K562 (cell line): ENCODE measurements around the gene PDCD10. TPM values are rescaled to one million over a fixed set of nuclear protein-coding genes. Genes with fewer than 3 reads are reported as not detected.

Experiments
- CHCHD3 ChIP-seq: fragments of 250-450 bp; sonication (Bioruptor Pico); IDR thresholded peaks from 2 replicates; pipeline ENCODE4 v2.1.2; 2022; ENCODE audit warnings: mild to moderate bottlenecking
- EGR1 ChIP-seq: fragments of 450-650 bp; conservative IDR thresholded peaks from 2 replicates; pipeline ENCODE4 v1.6.1; 2017; ENCODE audit warnings: mild to moderate bottlenecking
- FOXJ2 ChIP-seq: fragments of 200-800 bp; sonication (Bioruptor generic); IDR thresholded peaks from 2 replicates; pipeline ENCODE4 v1.6.1; 2016; ENCODE audit warnings: missing genetic modification characterization, missing compliant biosample characterization
- MGA ChIP-seq: fragments of 450-650 bp; IDR thresholded peaks from 2 replicates; pipeline ENCODE4 v1.6.1; 2016; ENCODE audit warnings: mild to moderate bottlenecking, moderate library complexity
- MYC ChIP-seq, 2 experiments: fragments of 250-450 bp in 1 of 2; sonication (Bioruptor Pico) in 1 of 2; IDR thresholded peaks; 2 replicates each; pipeline versions ENCODE4 v1.5.1 to v1.6.1; 2012 to 2021; ENCODE audit warnings: low read depth in 2 of 2, borderline replicate concordance in 1 of 2, improper control_type of control experiment in 1 of 2, low read length in 1 of 2, mild to moderate bottlenecking in 1 of 2, moderate library complexity in 1 of 2
- PTTG1 ChIP-seq: fragments of 450-650 bp; IDR thresholded peaks from 2 replicates; pipeline ENCODE4 v1.6.1; 2016; ENCODE audit warnings: low read depth, mild to moderate bottlenecking, missing genetic modification characterization, missing compliant biosample characterization
- ZBTB5 ChIP-seq: fragments of 450-650 bp; IDR thresholded peaks from 2 replicates; pipeline ENCODE4 v1.6.1; 2017; ENCODE audit warnings: antibody characterized with exemption
- ZBTB9 ChIP-seq: fragments of 450-650 bp; formaldehyde crosslinking; IDR thresholded peaks from 2 replicates; pipeline ENCODE4 v1.4.0; 2020; ENCODE audit warnings: mild to moderate bottlenecking, moderate library complexity
- polyA plus RNA-seq, 8 experiments: library from polyadenylated mRNA; depleted of rRNA in 4 of 8; stranded (reverse) in 5 of 8; unstranded in 3 of 8; fragments of >200 nt; fragmentation: Nextera tagmentation in 2 of 8; fragmentation: Illumina TruSeq in 1 of 8; extraction: Ambion mirVana in 2 of 8; extraction: Trizol in 1 of 8; gene quantifications; 2 replicates each; pipeline versions ENCODE4 v1.2.1 to v1.2.3, GENCODE V29; 2011 to 2014; ENCODE audit warnings: inconsistent platforms in 1 of 8, missing spikeins in 1 of 8
- total RNA-seq, 7 experiments: library from RNA; depleted of rRNA in 6 of 7; stranded (reverse); fragments of >200 nt in 6 of 7; fragmentation: Illumina TruSeq in 2 of 7; extraction: Trizol in 2 of 7; gene quantifications; 2 replicates each; pipeline versions ENCODE4 v1.2.1 to v1.2.3, GENCODE V29; 2011 to 2021; ENCODE audit warnings: low replicate concordance in 1 of 7
- TF ChIP-seq, protein P1 (sequence below): sonication (generic); formaldehyde crosslinking; IDR thresholded peaks from 2 replicates; pipeline ENCODE4 v1.8.1; 2023; ENCODE audit warnings: mild to moderate bottlenecking, missing genetic modification reagents

Gene PDCD10
- total and polyA plus RNA-seq, 9 of the 15 experiments (the other 6 are each of a cell fraction or from before 2014, with no cell fraction given), result 121 to 476 (median 232) TPM

- TF ChIP-seq MGA (no peak), CHCHD3 (no peak), EGR1 (peak; percentile 96), ZBTB9 (CRISPR knock-in tag) (no peak; the same call in 1 of the 2 replicates), MYC (IDR thresholded peaks at IDR 0.05; ENCODE audit: low read depth, low read length) (peak; percentile 48), MYC (CRISPR knock-in tag; IDR thresholded peaks at IDR 0.05; ENCODE audit: borderline replicate concordance, low read depth) (no peak), ZBTB5 (peak; percentile 99), FOXJ2 (no peak), PTTG1 (tag) (no peak)
- TF ChIP-seq, protein P1, sequence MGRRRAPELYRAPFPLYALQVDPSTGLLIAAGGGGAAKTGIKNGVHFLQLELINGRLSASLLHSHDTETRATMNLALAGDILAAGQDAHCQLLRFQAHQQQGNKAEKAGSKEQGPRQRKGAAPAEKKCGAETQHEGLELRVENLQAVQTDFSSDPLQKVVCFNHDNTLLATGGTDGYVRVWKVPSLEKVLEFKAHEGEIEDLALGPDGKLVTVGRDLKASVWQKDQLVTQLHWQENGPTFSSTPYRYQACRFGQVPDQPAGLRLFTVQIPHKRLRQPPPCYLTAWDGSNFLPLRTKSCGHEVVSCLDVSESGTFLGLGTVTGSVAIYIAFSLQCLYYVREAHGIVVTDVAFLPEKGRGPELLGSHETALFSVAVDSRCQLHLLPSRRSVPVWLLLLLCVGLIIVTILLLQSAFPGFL, result no peak
Observed at GRCh38 chr3:167734498-167735232, at the start of gene PDCD10 (continued).
